ENCODE measurements around the gene MPST.

DNA sequence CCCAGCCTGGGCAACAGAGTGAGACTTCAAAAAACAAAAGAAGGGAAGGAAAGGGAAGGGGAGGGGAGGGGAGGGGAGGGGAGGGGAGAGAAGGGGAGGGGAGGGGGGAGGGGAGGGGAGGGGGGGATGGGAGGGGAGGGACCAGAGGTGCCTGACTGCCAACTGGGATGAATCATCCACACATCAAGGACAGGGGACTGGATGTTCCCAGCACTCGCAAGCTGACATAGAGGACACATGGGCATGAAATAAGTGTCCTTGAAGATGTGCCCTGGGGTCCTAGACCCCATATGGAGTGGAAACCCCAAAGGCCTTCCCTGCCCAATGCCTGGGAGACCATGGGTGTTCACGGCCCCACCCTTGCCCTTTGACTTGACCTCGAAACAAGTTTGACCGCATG, 20.1 kb upstream of the MPST start:
- no peak for TF ChIP-seq EZH2 (IDR thresholded peaks at IDR 0.05; ENCODE audit: low read length, missing control alignments)
- TF ChIP-seq CTCF (conservative IDR thresholded peaks at IDR 0.05 in 1 of 2, IDR thresholded peaks at IDR 0.05 in 1 of 2; ENCODE audit: low read depth in 1 of 2, low read length in 2 of 2), result no peak

All from fibroblast of lung (primary cell).